AG09319 (cell line): ENCODE measurements around the gene NOTUM.

Experiments used
- DNase-seq: peaks from one replicate; pipeline ENCODE4 v3.0.0-alpha.2; 2010; ENCODE audit warnings: low read depth; ENCODE audit errors: extremely low read depth
- TF ChIP-seq, protein P1 (sequence below): IDR thresholded peaks from 2 replicates; pipeline ENCODE4 v1.5.1; 2011; ENCODE audit warnings: low read depth, mild to moderate bottlenecking, inconsistent platforms, low read length, moderate library complexity

NOTUM gene

DNA sequence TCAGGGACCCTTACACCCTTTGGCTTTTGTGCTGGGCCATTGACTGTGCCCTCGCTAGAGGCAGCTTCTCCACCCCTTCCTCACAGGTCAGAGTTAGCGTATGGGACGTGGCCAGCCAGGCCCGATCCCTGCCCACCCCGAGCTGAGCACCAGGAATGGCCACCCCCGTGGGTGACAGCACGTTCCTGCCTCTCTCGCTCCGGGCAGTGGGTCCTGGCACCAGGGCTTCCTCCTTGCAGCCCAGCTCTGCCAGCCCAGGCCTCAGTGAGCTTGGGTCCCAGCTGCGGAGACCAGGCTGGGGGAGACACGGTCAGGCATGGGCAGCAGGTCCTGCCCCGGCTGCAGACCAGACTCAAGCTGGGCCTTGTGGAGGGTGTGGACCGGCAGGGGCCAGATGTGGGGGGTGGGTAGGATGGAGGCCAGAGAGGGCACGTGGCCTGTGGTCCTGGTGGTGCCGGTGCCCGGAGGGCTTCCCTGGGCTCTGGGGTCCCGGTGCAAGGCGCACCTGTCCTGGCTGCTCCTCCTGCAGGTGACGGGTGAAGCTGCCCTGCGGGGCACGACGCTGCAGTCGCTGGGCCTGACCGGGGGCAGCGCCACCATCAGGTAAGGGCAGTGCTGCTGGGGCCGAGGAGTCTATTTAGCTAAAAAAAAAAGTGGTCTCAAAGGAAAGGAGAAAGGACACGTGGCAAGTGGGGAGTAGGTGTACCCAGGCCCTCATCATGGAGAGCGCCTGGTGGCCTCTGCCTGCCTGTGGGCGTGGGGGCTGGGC, 34.7 kb upstream of the NOTUM start:
- DNase-seq: no peak

DNA sequence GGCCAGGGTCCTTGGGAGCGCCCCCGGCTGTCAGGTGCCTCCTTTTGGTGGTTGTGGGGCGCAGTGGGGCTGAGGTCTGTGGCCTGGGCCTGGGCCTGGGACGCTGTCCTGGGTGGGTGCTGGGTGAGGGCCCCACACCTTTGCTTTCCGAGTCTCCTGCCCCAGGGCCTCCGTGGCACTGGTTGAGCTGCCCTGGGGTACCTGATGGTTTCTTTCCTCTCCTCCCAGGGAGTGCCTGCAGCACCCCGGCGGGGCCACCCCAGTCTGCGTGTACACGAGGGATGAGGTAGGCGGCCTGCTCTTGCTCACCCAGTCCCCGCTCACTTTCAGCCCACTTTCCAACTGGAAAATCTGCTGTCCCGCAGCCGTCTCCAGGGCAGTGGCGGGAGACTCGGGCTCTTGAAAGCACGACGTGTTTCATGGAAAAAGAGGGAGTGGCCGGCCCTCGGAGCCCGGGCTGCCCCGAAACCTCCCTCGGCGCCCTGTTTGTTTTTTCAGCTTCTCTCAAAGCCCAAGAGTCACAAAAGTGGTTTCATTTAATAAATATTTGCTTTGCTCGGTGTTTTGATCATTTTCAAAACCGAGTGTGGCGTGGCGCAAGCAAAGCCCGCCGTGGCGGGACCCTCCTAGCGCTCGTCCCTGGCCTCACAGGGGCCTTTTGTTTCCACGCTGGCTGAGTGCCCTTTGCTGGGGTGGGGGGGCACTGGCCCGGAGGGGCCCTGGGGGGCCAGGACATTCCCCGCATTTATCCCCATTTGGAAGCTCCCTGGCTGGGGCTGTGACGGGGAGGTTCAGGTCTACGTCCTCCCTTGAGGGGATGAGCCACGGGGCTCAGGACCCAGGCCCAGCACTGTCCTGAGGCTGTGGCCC, 33.8 kb upstream of the NOTUM start:
- TF ChIP-seq, protein P1, sequence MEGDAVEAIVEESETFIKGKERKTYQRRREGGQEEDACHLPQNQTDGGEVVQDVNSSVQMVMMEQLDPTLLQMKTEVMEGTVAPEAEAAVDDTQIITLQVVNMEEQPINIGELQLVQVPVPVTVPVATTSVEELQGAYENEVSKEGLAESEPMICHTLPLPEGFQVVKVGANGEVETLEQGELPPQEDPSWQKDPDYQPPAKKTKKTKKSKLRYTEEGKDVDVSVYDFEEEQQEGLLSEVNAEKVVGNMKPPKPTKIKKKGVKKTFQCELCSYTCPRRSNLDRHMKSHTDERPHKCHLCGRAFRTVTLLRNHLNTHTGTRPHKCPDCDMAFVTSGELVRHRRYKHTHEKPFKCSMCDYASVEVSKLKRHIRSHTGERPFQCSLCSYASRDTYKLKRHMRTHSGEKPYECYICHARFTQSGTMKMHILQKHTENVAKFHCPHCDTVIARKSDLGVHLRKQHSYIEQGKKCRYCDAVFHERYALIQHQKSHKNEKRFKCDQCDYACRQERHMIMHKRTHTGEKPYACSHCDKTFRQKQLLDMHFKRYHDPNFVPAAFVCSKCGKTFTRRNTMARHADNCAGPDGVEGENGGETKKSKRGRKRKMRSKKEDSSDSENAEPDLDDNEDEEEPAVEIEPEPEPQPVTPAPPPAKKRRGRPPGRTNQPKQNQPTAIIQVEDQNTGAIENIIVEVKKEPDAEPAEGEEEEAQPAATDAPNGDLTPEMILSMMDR: no peak
- DNase-seq: no peak

More for the DNA sequence above, 34.7 kb upstream of the NOTUM start:
- TF ChIP-seq, protein P1: no peak

DNA sequence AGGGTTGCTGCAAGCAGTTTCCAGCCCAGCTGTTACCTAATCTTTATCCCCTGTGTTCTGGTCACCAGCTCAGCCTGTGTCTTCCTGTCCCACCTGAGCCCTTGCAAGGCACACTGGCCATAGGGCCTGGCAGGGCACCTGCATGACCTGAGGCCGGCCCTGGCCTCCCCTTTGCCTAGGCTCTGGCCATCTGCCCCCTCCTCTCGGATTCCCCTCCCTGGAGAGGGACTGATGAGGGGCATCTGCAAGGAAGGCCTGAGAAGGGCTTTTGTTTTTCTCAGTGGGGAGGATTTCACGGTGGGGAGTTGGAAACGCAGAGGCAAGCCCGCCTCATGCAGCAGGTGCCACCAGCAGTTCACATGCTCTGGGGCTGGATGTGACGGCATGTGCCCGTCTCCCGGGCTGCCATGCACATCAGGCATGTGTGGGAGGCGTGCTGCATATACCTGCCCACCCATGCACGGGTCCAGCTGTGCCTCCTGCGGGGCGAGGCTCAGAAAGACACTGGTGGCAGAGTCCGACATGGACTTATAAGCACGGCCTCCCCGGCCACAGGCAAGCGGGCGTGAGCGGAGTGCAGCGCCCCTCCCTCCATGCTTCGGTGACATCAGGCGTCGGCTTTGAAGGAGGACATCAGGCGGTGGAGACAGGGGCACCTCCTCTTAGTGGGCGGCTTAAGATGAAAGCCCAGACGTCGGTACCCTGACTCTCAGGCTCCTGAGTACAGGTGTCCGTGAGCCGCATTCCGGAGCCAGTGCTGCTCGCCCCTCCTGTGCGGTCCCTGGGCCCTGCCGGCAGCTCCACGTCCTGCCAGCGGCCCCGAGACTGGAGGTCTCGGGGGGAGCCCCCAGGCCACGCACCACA, 33.0 kb upstream of the NOTUM start:
- TF ChIP-seq, protein P1: no peak
- no peak for DNase-seq

DNA sequence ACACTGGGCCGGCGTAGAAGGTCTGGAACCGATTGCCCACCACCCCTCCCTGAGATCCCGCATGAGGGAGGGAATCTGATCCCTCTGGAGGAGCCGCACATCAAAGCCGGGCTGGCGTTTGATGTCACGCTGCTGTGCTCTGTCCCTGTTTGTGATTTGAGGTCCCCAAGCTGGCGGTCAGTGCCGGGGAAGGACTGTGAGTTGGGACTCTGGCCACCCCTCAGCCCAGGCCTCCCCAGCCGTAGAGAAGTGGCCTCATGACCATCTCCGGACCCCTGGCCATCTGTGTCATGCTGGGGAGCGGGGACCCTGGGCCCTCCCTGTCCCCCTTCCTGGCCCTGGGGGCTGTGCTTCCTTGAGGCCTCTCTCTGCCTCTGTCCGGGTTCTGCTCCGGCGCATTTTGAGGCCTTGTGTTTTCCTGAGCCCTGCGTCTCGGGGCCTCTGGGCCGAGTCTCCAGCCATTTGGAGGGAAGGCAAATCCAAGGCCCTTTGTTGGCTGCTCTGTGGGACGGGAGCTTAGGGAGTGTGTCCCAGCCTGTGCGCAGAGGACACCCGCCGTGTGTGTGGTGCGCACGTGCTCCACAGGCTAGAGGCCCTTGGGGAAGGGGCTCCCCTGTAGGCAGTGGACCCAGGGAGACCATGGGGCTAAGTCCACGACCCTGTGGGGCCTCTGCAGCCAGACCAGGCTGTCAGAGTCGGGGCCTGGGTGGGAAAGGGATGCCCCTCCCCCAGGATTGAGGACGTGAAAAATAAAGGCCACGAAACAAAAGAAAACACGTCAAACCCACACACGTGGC, 31.5 kb upstream of the NOTUM start:
- TF ChIP-seq, protein P1: no peak
- DNase-seq: no peak

DNA sequence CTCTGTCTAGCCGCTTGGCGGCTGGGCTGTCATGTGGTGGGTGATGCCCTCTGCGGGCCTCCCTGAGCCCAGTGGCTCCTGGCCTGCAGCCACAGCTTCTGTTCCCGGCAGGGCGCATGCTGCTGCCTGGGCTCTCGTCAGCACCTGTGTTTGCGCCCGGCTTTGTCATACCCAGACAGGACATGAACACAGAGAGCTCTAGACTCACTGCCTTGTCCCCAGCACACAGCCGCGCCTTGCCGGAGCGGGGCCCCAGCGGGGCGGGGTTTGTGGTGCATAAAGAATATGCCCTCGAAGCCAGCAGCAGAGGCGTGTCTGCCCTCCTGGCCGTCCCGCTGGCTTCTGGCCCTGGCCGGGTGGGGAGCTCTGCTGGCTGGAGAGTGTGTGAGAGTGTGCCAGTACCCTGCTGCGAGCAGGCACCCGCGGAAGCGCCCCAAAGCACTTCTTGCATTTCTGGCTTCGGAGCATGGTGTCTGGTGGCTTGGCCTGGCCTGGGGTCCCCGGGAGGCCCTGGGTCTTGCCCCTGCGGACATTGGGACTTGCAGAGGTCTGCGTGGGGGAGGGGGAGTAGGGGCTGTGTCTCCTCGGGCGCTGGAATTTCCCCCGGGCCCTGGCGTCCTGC, 30.8 kb upstream of the NOTUM start:
- DNase-seq: no peak
- TF ChIP-seq, protein P1: no peak
